Subcutaneous abdominal adipose tissue (tissue), 5 donors: Measurements from ENCODE around the gene FUT8.

ENCODE experiments used
- H3K27ac ChIP-seq: one replicate; pipeline ENCODE4 v1.7.0; 2013; ENCODE audit warnings: low read depth, mild to moderate bottlenecking, inconsistent platforms, low read length, moderate library complexity
- H3K27me3 ChIP-seq, 5 donors: one replicate each; pipeline ENCODE4 v1.7.0; 2013; ENCODE audit warnings: low read length in 5 of 5, inconsistent platforms in 1 of 5; ENCODE audit not compliant: control insufficient read depth in 5 of 5, insufficient read depth in 4 of 5
- H3K36me3 ChIP-seq, 5 donors: one replicate each; pipeline ENCODE4 v1.7.0; 2013; ENCODE audit warnings: low read length in 5 of 5; ENCODE audit not compliant: control insufficient read depth in 5 of 5, insufficient read depth in 5 of 5
- H3K4me1 ChIP-seq, 5 donors: one replicate each; pipeline ENCODE4 v1.7.0; 2013; ENCODE audit warnings: low read length in 5 of 5, mild to moderate bottlenecking in 3 of 5, moderate library complexity in 1 of 5; ENCODE audit not compliant: control insufficient read depth in 5 of 5, insufficient read depth in 5 of 5
- H3K4me3 ChIP-seq, 5 donors: one replicate each; pipeline ENCODE4 v1.7.0; 2013; ENCODE audit warnings: low read length in 5 of 5, low read depth in 1 of 5
- H3K9ac ChIP-seq, 5 donors: one replicate each; pipeline ENCODE4 v1.7.0; 2013; ENCODE audit warnings: low read length in 5 of 5, mild to moderate bottlenecking in 4 of 5, moderate library complexity in 3 of 5
- H3K9me3 ChIP-seq, 5 donors: one replicate each; pipeline ENCODE4 v1.7.0; 2013; ENCODE audit warnings: low read length in 5 of 5; ENCODE audit not compliant: control insufficient read depth in 5 of 5
- donor health status: healthy.
- donor health status: healthy.
- donor health status: healthy.
- donor health status: healthy.
- donor health status: healthy.

FUT8 gene

GRCh38 chr14:65412032-65412846 is at the start of gene FUT8:
Gene FUT8 (plus strand): TSS chr14:65412730. CDS start chr14:65561564, 148,834 bp downstream.
- Histone ChIP-seq H3K4me3 (peak within 1 kb of the TSS; percentile 78 to 96 (median 87)), H3K27me3 (no peaks in the 10 kb centered on the region), H3K36me3 (no peaks in the 10 kb centered on the region), H3K4me1 (peaks cover 0 to 32% (median 21%) of the 10 kb centered on the region in 5 donors), H3K27ac (peak within 1 kb of the TSS; percentile 81), H3K9me3 (no peaks in the 10 kb centered on the region), H3K9ac (peak within 1 kb of the TSS; percentile 75 to 89 (median 84))

- peaks cover 0 to 9% (median 3%) of the 10 kb centered on the region in 5 donors for H3K4me1 ChIP-seq
- H3K36me3 ChIP-seq: no peaks in the 10 kb centered on the region
- H3K27ac ChIP-seq: no peak overlapping the region
- H3K4me3 ChIP-seq: no peak overlapping the region
- no peaks in the 10 kb centered on the region for H3K27me3 ChIP-seq
- H3K9me3 ChIP-seq: no peaks in the 10 kb centered on the region
- H3K9ac ChIP-seq: no peak overlapping the region
These were observed 45.5 kb upstream of the FUT8 start for GRCh38 chr14:65366802-65367565.

GRCh38 chr14:65369560-65369959 is 43.0 kb upstream of the FUT8 start:
- Histone ChIP-seq H3K27ac (no peak overlapping the region), H3K4me1 (peaks cover 0 to 5% (median 0%) of the 10 kb centered on the region in 5 donors), H3K36me3 (no peaks in the 10 kb centered on the region), H3K9ac (no peak overlapping the region), H3K27me3 (peaks cover 0 to 6% (median 5%) of the 10 kb centered on the region in 5 donors), H3K4me3 (no peak overlapping the region), H3K9me3 (no peaks in the 10 kb centered on the region)

GRCh38 chr14:65370801-65371248 is 41.7 kb upstream of the FUT8 start:
- no peak overlapping the region for H3K4me3 ChIP-seq
- H3K4me1 ChIP-seq: peaks cover 0 to 5% (median 0%) of the 10 kb centered on the region in 5 donors
- no peak overlapping the region for H3K9ac ChIP-seq
- no peak overlapping the region for H3K27ac ChIP-seq
- no peaks in the 10 kb centered on the region for H3K9me3 ChIP-seq
- peaks cover 0 to 6% (median 5%) of the 10 kb centered on the region in 5 donors for H3K27me3 ChIP-seq
- no peaks in the 10 kb centered on the region for H3K36me3 ChIP-seq

GRCh38 chr14:65371784-65372183 is 40.7 kb upstream of the FUT8 start:
- Histone ChIP-seq H3K9ac (no peak overlapping the region), H3K4me1 (peaks cover 0 to 2% (median 0%) of the 10 kb centered on the region in 5 donors), H3K36me3 (no peaks in the 10 kb centered on the region), H3K27ac (no peak overlapping the region), H3K27me3 (peaks cover 0 to 6% (median 5%) of the 10 kb centered on the region in 5 donors), H3K4me3 (no peak overlapping the region), H3K9me3 (no peaks in the 10 kb centered on the region)

- H3K9me3 ChIP-seq: no peaks in the 10 kb centered on the region
- no peak overlapping the region for H3K27ac ChIP-seq
- no peak overlapping the region for H3K9ac ChIP-seq
- H3K36me3 ChIP-seq: no peaks in the 10 kb centered on the region
- no peak overlapping the region for H3K4me3 ChIP-seq
- peaks cover 0 to 6% (median 5%) of the 10 kb centered on the region in 5 donors for H3K27me3 ChIP-seq
- H3K4me1 ChIP-seq: peaks cover 0 to 9% (median 2%) of the 10 kb centered on the region in 5 donors
These were observed 39.4 kb upstream of the FUT8 start for GRCh38 chr14:65373016-65373670.

- no peaks in the 10 kb centered on the region for H3K9me3 ChIP-seq
- H3K9ac ChIP-seq: no peak overlapping the region
- no peak overlapping the region for H3K4me3 ChIP-seq
- H3K4me1 ChIP-seq: peaks cover 0 to 9% (median 2%) of the 10 kb centered on the region in 5 donors
- no peak overlapping the region for H3K27ac ChIP-seq
- peaks cover 0 to 6% (median 5%) of the 10 kb centered on the region in 5 donors for H3K27me3 ChIP-seq
- H3K36me3 ChIP-seq: no peaks in the 10 kb centered on the region
These were observed 38.9 kb upstream of the FUT8 start for GRCh38 chr14:65373671-65374039.

GRCh38 chr14:65377576-65377975 is 35.0 kb upstream of the FUT8 start:
- Histone ChIP-seq H3K4me3 (no peak overlapping the region), H3K36me3 (no peaks in the 10 kb centered on the region), H3K27ac (no peak overlapping the region), H3K27me3 (peaks cover 0 to 6% (median 5%) of the 10 kb centered on the region in 5 donors), H3K9me3 (peaks cover 0 to 2% (median 0%) of the 10 kb centered on the region in 5 donors), H3K9ac (no peak overlapping the region), H3K4me1 (peaks cover 0 to 9% (median 2%) of the 10 kb centered on the region in 5 donors)

GRCh38 chr14:65382586-65382985 is 29.9 kb upstream of the FUT8 start:
- Histone ChIP-seq H3K27me3 (no peaks in the 10 kb centered on the region), H3K9me3 (peaks cover 0 to 2% (median 0%) of the 10 kb centered on the region in 5 donors), H3K9ac (no peak overlapping the region), H3K36me3 (no peaks in the 10 kb centered on the region), H3K27ac (no peak overlapping the region), H3K4me1 (peaks cover 0 to 3% (median 0%) of the 10 kb centered on the region in 5 donors), H3K4me3 (no peak overlapping the region)
